Measurements from ENCODE around the gene MLLT3. TPM values are rescaled to one million over a fixed set of nuclear protein-coding genes. Genes with fewer than 3 reads are reported as not detected.

MLLT3 gene
- total RNA-seq, 1 experiment from 2014 or later, result 37.6 TPM

DNA sequence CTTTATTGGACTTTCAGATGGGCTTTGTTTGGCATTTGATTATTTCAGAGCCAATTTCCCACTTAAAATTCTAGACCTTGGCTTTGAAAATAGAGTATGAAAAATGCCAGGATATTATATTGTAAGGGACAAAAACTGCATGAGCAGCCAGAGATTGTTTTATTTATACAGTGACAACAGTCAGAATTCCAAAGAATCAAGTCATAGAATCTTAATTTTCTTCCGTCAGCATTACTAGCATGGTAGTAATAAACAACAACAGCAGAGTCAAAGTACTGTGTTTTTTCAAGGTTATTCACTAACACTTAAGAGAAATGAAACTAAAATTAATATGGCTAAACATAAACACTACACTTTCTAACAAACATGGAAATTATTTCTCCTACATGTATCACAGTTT, 52.2 kb downstream of the MLLT3 start:
- no peak for DNase-seq (ENCODE audit: low read depth)
- in situ Hi-C loops (cut with HindIII; ENCODE audit: low pct_unique_long_range_greater_than_20kb, low sequenced_read_pairs), result no loop called here

DNA sequence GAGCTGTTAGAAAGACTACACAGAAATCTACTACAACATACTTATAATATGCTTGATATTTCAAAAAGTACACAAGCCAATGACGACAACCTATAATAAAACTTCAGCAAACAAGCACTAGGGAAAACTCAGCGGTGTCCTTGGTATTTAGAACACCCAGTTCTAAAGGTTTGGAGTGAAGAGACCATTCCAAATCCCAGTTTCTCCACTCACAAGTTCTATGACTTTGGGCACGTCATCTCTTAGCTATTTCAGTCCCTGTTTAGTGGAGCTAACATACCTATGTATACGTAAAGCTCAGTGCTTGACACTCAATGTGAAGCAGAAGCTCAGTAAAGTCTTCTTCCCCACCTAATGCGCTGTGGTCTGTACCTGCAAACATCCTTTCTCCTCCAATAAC, 52.8 kb downstream of the MLLT3 start:
- no peak for DNase-seq (ENCODE audit: low read depth)
- in situ Hi-C loops (cut with HindIII; ENCODE audit: low pct_unique_long_range_greater_than_20kb, low sequenced_read_pairs), result no loop called here

DNA sequence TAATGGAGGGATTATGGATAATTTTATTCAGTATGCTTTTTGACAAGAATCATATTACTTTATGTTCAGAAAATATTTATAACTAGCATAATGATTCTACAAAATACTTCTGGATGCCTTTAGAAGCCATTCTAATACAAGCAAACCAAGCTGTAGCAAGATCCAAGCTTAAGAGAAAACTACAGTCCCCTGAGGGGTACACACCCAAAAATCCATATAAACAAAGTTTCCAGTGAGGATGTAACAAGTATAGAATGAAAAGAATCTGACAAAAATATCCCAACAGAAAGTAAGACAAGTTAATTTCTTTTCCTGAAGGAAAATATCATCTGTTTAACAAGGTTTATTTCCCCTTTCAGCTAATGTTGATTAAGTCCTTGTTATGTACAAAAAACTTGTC, 53.9 kb downstream of the MLLT3 start:
- no peak for DNase-seq (ENCODE audit: low read depth)
- in situ Hi-C loops (cut with HindIII; ENCODE audit: low pct_unique_long_range_greater_than_20kb, low sequenced_read_pairs), result no loop called here

DNA sequence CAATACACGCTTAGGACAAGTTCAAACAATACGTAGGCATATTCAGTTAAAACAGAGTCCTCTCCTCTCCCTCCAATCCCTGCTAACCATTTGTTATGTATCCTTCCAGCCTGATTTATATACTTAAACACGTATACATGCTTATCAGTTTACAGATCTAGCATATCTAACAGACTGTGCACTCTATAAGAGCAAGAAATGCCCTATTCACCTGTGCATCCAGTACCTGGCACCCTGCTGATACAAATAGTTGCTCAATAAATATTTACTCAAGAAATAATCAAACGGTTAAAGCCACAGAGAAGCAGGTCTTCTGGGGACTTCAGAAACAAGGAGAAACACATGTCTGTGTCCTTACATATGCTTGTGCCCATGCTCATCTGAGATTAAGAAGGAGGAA, 55.9 kb downstream of the MLLT3 start:
- DNase-seq (ENCODE audit: low read depth), result no peak
- in situ Hi-C loops (cut with HindIII; ENCODE audit: low pct_unique_long_range_greater_than_20kb, low sequenced_read_pairs), result no loop called here

DNA sequence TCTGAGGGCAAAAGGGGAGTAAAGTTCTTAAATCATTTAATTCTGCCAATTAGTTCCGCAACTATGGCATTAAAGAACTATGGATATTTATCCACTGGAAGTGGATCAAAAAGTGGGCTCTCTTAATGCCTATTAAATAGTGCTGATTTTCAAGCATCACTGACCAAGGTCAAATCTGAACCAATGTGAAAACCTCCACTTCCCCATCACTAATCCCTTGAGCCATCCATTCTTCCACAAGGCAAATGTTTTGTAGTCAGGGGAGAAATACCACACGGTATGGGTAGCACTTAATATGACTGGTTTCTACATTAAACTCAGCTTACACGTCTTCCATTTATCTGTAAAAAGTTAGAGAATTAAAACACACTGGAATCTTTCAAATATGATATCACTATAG, 57.6 kb downstream of the MLLT3 start:
- in situ Hi-C loops (cut with HindIII; ENCODE audit: low pct_unique_long_range_greater_than_20kb, low sequenced_read_pairs), result no loop called here
- DNase-seq (ENCODE audit: low read depth), result no peak

DNA sequence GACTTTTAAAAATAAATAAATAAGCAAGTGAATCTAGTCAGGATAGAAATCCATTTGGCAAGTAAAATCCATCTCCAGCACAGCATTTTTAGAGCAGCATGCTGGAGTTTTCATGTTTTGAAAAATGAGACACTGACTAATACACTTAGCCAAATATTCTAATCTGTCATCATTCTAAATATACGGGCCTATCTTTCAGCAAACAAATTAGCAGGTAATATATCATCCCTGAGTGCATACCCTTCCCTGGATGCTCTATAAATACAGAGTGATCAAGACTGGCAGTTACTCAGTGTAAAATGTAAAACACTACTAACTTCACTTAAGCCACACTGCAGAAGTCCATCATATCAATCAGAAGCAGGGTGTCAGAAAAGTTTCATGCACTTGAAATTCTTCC, 58.4 kb downstream of the MLLT3 start:
- DNase-seq (ENCODE audit: low read depth), result no peak
- in situ Hi-C loops (cut with HindIII; ENCODE audit: low pct_unique_long_range_greater_than_20kb, low sequenced_read_pairs), result no loop called here

DNA sequence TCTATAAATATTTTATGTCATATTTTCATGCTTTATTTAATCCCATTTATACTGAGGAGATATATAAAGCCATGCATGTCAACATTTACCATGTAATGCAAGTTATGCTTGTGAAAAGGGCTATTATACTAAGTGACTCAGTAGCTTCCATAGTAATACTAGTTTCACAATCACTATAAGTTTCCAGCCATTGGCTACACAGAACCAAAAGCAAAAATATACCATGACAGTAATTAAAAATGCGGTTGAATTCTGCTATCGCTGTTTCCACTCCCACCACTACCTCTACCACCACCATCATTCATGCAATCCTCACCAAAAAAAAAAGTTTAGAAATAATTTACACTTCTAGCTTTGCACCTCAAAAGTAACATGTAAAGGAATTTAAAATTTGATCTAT, 60.2 kb downstream of the MLLT3 start:
- DNase-seq (ENCODE audit: low read depth), result no peak
- in situ Hi-C loops (cut with HindIII; ENCODE audit: low pct_unique_long_range_greater_than_20kb, low sequenced_read_pairs), result no loop called here

DNA sequence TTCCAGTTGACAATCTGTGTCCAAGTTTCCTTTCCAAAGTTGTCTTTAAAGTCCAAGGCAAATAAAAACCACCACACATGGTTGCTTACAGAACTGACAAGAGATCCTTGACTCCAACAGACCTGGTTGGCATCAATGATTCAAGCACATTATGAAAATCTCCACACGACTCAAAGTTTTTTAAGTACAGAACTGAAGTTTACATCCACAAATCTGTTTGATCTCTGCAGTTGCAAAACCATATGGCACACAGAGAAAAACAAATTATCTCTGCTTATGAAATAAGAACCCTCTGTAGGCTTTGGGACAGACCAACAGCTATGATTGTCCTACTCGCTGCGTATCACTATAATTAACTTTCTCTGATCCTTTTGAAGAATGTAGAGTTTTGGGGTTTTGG, 60.8 kb downstream of the MLLT3 start:
- in situ Hi-C loops (cut with HindIII; ENCODE audit: low pct_unique_long_range_greater_than_20kb, low sequenced_read_pairs), result no loop called here
- DNase-seq (ENCODE audit: low read depth), result no peak

DNA sequence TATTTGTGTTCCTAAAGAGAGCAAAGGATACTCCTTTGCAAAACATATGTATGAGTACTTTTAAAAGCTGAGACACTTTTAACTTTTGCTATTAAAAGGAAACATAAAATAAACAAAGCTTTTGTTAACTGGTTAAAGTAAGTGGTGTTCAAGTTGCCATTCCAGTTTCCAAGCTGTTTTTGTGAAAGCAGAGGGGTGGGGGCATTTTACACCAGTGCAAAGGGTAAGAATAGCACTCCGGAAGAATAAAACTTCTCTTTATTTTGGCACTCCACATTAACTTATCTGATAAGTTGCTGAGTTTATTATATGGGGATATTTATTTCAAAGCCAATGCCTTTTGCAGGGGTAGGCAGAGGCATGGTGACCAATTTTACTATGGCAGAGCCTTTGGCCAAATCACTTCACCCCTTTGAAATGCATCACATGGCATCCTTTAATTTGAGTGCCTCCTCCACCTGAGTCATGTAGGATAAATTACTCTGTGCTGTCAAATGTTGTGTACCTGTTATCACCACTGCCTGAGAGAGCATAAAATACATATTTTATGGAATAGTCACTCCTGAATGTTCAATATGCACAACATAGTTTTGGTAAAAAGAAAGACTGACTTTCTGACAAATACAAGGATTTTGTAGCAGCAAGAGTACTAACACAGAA, 62.9 kb downstream of the MLLT3 start:
- in situ Hi-C loops (cut with HindIII; ENCODE audit: low pct_unique_long_range_greater_than_20kb, low sequenced_read_pairs), result no loop called here
- DNase-seq (ENCODE audit: low read depth), result no peak

DNA sequence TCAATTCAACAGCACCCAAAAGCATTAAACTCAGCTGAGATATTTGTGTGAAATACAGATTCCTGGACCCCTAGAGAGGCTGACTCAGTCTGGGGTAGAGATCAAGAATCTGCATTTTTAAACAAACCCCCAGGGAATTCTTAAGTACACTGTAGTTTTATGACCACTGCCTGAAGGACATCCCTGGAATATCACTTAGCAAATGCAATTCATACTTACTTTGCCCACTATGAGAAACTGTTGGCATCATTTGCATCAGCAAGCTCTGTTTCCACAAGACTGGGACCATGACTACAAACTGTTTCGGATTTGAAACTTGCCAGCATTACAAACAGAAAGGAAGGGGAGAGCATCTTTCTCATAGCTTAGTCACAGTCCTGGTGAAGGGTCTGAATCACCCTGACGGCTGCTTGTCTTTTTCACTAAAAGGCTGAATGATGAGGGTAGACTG, 63.7 kb downstream of the MLLT3 start:
- peak; percentile 85 for DNase-seq (ENCODE audit: low read depth)

DNA sequence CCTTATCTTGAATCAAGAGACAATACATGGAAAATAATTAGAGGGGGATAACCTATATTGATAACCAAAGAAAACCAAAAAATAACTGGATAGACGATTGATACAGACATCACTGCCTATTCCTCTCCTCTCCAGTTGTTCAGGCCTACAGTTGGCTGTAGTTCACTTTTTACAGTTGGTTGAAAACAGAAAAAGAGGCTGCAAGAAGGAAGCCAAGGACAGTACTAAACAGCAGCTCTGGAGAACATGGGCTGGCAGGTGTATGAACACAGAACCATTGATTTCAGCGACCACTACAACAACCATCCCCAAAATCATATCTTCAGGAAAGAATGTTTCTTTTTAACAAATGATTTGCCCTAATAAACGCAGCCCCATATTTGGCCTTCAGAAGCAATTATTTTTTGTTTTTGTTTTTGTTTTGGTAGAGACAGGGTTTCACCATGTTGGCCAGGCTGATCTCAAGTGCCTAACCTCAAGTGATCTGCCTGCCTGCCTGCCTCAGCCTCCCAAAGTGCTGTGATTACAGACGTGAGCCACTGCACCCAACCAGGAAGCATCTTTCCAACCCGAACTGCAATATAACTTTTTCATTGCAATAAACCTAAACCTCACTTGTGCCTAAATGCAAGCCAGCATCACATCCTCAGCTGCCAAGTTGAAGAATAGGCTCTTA, 64.3 kb downstream of the MLLT3 start:
- in situ Hi-C loops (cut with HindIII; ENCODE audit: low pct_unique_long_range_greater_than_20kb, low sequenced_read_pairs), result no loop called here
- DNase-seq (ENCODE audit: low read depth), result no peak

More for the DNA sequence above, 63.7 kb downstream of the MLLT3 start:
- in situ Hi-C loops (cut with HindIII; ENCODE audit: low pct_unique_long_range_greater_than_20kb, low sequenced_read_pairs), result no loop called here

DNA sequence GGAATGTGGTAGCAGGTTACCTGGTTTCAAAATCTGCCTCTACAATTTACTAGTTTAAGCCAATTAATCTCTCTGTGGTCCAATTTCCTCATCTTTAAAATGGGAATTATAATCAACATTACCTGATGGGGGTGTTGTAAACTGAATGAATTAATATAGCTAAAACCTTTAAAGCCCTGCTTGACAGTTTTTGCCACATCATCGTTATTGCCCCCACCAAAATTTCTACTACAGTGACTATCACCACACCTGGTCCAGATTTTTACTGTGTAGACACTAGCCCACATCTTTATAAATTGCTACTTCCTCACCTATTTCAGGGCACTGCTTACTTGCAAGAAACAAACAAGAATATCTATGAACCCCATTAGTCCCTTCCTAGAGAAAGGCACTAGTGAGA, 65.0 kb downstream of the MLLT3 start:
- in situ Hi-C loops (cut with HindIII; ENCODE audit: low pct_unique_long_range_greater_than_20kb, low sequenced_read_pairs), result no loop called here
- no peak for DNase-seq (ENCODE audit: low read depth)

DNA sequence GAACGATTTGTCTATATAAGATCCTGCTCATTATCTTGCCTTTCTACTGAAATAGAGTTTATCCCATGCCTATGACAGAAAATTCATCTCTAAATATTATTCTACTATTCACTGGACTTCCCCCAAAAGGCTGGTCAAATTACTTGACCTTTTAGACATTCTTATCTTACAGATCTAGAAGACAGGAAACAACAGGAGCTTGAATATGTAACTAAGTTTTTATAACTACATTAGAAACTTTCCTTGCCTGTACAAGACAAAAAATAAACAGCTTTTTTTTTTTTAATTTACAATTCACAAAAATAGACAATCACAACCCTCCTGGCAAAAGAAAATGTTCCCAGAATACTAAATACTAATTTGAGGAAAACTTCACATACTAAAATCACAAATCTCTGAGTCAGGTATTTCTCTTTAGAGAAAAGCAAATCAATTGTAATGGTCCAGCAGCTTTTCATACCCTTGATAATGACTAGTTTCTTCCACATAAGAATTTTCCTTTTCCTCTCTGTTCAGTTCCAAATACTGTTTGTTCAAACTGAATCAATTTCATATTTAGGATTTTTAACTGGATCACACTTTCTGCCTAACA, 68.6 kb downstream of the MLLT3 start:
- in situ Hi-C loops (cut with HindIII; ENCODE audit: low pct_unique_long_range_greater_than_20kb, low sequenced_read_pairs), result no loop called here
- DNase-seq (ENCODE audit: low read depth), result no peak

DNA sequence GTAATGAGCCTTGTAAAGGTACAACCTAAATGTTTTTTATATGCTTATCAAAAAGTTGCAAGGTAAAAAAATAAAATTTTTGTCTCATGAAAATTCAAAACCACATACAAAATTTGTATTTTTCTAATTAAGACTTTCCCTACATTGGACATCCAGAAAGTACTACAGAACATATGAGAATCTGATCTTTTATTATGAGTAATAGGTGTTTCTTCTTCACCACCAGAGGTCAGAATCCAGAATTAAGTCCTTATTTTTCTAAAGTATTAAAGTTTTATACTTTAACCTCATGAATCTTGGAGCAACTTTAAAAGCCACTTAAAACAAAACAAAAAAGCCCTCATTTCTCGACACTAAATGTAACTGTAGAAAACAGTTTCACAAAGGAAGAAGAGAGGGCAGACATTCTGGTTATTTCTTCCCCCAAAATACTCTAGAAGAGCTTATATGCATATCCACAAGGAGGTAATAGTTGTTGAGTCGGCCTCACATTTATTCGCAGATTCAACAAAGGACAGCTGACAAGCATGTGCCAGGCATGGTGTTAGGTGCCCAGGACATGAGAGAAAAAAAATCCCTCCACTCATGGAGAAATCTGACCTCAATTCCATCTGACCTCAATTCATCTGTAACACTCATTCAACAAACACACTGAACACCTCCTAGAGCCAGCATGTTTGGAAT, 69.3 kb downstream of the MLLT3 start:
- DNase-seq (ENCODE audit: low read depth), result peak; percentile 75
- in situ Hi-C loops (cut with HindIII; ENCODE audit: low pct_unique_long_range_greater_than_20kb, low sequenced_read_pairs), result no loop called here

DNA sequence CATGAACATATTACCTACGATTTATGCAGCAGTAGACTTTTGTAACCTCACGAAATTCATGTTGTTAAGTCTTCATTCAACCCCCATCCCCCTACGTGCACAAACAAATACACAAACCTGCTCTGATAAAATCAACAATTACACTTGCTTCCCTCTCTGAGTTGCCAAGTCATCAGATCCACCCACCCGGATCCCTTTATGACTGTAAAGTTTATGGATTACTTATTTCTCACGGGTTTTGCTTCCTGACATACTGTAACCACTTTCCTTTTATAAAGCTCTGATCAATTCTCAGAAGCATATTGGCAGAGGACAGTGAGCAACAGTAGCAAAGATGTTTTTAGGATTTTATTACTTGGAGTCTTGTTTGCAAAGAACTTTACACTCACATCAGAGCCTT, 70.5 kb downstream of the MLLT3 start:
- in situ Hi-C loops (cut with HindIII; ENCODE audit: low pct_unique_long_range_greater_than_20kb, low sequenced_read_pairs), result no loop called here
- peak; percentile 86 for DNase-seq (ENCODE audit: low read depth)

DNA sequence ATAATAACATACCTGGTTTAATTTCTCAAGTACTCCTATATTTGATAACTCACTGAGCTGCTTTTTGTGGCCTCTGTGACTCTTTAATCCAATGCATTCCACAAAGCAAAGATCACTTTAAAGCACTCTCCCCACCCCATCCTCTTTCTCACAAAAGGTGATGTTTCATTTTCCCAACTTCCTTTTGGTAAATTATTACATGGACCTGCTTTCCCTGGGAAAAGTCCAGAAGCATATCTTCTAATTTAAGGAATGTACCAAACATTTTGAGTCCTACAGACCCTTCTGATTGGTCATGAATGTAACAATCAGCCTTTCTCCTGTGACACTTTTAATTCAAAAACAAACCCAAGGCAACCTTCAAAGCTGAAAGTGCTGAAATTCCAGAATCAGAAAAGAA, 71.1 kb downstream of the MLLT3 start:
- in situ Hi-C loops (cut with HindIII; ENCODE audit: low pct_unique_long_range_greater_than_20kb, low sequenced_read_pairs), result no loop called here
- DNase-seq (ENCODE audit: low read depth), result peak; percentile 84

DNA sequence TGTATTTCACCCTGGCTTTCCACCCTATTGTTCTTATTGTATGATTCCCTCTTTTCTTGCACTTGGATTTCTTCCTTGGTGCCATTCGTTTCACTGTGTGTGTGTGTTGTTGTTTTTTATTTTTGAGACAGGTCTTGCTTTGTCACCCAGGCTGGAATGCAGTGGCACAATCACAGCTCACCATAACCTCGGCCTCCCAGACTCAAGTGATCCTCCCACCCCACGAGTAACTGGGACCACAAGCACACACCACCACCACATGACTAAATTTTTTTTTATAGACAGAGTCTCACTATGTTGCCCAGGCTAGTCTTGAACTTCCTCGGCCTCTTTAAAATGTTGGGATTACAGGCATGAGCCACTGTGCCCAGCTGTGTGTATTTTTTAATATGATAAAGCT, 72.0 kb downstream of the MLLT3 start:
- in situ Hi-C loops (cut with HindIII; ENCODE audit: low pct_unique_long_range_greater_than_20kb, low sequenced_read_pairs), result no loop called here

DNA sequence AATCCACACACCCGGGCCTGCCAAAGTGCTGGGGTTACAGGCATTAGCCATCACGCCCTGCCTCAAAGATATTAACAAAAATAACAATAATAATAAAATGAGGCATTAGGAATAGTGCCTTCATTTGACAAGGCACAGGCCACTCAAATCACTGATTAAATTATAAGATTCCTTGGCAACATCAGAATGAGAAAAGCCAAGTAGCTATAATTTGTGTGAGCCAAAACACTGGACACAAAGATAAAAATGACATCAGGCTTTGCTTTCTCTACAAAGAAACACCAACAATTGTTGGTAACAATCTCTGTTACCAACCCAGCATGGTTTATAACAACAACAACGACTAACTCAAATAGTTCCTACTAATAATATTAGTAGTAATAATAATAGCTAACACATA, 73.2 kb downstream of the MLLT3 start:
- in situ Hi-C loops (cut with HindIII; ENCODE audit: low pct_unique_long_range_greater_than_20kb, low sequenced_read_pairs), result no loop called here
- no peak for DNase-seq (ENCODE audit: low read depth)

More for the DNA sequence above, 72.0 kb downstream of the MLLT3 start:
- DNase-seq (ENCODE audit: low read depth), result no peak

DNA sequence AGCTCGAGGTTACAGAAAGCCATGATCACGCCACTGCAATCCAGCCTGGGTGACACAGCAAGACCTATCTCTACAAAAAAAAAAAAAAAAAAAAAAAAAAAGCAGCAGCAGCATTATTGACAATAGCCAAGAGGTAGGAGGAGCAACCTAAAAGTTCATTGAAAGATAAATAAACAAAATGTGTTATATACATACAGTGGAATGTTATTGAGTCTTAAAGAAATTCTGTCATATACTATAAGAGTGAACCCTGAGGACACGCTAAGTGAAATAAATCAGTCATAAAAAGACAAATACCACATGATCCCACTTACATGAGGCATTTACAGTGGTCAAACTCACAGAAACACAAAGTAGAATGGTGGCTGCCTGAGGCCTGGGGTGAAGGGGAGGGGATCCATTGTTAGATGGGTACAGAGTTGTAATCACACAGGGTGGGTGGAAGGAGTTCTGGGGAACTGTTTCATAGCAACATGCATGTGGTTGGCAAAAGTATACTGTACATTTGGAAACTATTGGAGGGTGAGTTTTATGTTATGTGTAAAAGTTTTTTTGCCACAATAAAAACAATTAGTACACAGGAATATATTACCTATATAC, 77.2 kb downstream of the MLLT3 start:
- DNase-seq (ENCODE audit: low read depth), result no peak
- in situ Hi-C loops (cut with HindIII; ENCODE audit: low pct_unique_long_range_greater_than_20kb, low sequenced_read_pairs), result no loop called here
